ENCODE measurements around the gene GTPBP10.

The GTPBP10 gene

DNA sequence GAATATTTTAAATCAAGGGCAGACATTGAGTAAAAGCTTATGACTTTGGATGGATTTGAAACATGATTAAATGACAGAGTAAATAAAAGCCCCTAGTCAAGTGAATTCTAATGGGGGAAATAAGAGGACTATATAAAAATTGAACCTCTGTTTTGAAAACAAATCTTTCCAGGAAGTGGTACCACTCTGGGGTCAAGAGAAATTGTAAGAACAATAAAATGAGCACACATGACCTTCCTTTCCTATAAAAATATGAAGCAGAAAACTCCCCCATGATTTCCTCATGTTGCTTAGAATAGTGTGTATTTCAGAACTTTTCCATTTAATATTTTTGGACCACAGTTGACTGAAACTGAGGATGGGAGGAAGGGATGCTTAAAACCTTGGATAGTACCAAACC is 44.4 kb downstream of the GTPBP10 start:
- in situ Hi-C loops (cut with HindIII; ENCODE audit: low pct_unique_long_range_greater_than_20kb, low sequenced_read_pairs) = no loop called here
- no peak for DNase-seq (ENCODE audit: low read depth in 1 of 2, low spot score in 1 of 2)
- TF ChIP-seq JUND (IDR thresholded peaks at IDR 0.05; ENCODE audit: low read depth) = no peak

DNA sequence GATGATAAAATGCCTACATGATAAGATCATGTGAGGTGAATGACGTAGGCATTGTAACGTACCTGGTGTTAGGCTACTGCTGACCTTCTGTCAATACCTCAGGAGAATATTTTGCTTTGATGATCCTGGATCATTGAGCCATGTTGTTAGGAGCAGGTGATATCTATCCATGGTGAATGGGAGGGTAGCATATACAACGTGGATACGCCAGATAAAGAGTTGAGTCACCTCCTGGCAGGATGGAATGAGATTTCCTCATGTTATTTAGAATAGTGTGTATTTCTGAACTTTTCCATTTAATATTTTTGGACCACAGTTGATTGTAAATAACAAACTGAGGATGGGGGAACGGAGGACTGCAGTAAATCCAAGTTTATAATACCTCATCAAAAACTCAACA is 45.0 kb downstream of the GTPBP10 start:
- no peak for TF ChIP-seq JUND (IDR thresholded peaks at IDR 0.05; ENCODE audit: low read depth)

GRCh38 chr7:90396420-90396819 is 49.9 kb downstream of the GTPBP10 start:
- in situ Hi-C loops (cut with HindIII; ENCODE audit: low pct_unique_long_range_greater_than_20kb, low sequenced_read_pairs) = no loop called here
- DNase-seq (ENCODE audit: low read depth in 1 of 2, low spot score in 1 of 2) = no peak
- no peak for TF ChIP-seq JUND (IDR thresholded peaks at IDR 0.05; ENCODE audit: low read depth)

More for the DNA sequence above, 45.0 kb downstream of the GTPBP10 start:
- DNase-seq (ENCODE audit: low read depth in 1 of 2, low spot score in 1 of 2) = no peak
- in situ Hi-C loops (cut with HindIII; ENCODE audit: low pct_unique_long_range_greater_than_20kb, low sequenced_read_pairs) = no loop called here

DNA sequence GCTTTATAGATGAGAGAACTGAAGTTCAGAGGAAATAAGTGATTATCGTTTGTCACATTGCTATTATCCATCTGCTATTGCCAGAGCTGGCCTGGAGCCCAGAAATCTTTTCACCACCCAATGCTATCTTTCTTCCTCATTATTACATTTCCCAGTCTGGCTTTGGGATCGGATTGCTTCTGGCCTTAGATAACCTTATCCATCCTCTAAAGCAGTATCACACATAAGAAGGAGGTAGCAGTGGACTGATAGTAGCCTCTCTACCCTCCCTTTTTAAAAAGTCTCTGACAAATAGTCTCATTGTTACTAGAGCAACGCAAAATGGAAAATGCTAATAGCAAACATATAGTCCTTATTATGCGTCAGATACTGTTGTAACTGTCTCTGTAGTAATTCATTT is 55.5 kb downstream of the GTPBP10 start:
- no peak for DNase-seq (ENCODE audit: low read depth in 1 of 2, low spot score in 1 of 2)
- TF ChIP-seq JUND (IDR thresholded peaks at IDR 0.05; ENCODE audit: low read depth) = no peak
- in situ Hi-C loops (cut with HindIII; ENCODE audit: low pct_unique_long_range_greater_than_20kb, low sequenced_read_pairs) = no loop called here

DNA sequence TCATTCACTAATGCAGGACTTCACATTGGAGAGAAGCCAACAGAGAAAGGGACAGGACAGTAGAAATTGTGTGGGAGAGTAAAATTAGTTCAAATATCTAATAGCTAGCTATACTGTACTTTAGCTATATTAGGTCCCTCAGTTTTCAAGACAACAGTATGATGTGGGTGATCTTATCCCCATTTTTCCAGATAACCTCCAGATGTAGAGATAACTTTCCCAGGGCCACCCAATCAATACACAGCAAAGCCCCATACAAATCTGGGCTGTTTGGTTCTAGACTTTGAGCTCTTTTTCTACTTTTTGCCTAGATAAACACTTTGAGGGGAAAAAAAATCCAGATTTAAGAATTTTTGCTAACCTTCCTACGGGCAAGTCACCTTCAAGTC is 56.3 kb downstream of the GTPBP10 start:
- TF ChIP-seq JUND (IDR thresholded peaks at IDR 0.05; ENCODE audit: low read depth) = no peak
- in situ Hi-C loops (cut with HindIII; ENCODE audit: low pct_unique_long_range_greater_than_20kb, low sequenced_read_pairs) = no loop called here
- no peak for DNase-seq (ENCODE audit: low read depth in 1 of 2, low spot score in 1 of 2)

DNA sequence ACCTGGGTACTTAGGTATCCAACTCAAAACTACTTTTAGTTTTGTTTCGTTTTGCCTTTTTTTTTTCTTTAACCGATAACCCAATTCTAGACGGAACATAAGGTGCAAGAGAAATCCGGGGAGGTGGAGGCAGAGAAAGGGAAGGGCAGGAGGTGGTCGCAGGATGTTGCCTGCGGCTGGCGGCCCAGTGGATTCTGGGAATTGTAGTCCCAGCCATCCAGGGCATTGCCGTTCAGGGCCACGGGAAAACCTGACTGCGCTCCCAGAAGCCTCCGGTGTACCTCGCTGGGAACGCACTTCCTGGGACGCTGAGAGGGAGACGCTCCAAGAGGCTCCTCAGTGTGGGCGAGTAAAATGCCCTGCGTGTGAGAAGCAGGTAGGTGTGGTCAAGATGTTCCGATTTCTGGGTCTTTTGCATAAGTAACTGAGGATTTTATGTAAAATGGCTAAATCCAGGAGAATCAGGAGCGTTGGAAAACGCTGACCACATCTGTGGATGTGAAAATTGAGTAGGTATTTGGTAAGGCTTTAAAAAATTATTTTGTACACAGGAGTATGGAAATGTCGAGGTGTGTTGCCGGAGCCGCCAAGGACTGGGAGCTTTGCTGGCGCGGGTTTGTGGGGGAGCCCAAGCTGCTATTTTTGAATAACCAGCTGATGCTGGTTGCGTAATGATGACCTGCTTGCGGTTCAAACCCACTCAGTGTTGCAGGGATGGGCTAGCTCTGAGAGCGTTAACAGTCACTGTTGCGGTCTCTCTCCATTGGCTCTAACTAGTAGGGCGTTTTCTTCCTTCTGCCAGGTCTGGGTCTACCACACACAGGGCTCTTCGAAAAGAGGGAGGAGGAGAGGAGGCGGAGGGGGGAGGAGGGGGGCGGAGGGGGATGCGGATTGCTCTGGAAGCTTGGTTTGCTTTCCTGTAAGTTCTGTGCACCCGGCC is 56.9 kb downstream of the GTPBP10 start, which contains the start of gene CLDN12:
CLDN12 (plus strand) TSS at position 288 of the 940 bp plus-strand sequence. CDS start 9,216 bp downstream, outside the sequence.
- no peak for TF ChIP-seq JUND (IDR thresholded peaks at IDR 0.05; ENCODE audit: low read depth)
- in situ Hi-C loops (cut with HindIII; ENCODE audit: low pct_unique_long_range_greater_than_20kb, low sequenced_read_pairs) = no loop called here
- DNase-seq (ENCODE audit: low read depth in 1 of 2, low spot score in 1 of 2) = peak; percentile 46 to 91

DNA sequence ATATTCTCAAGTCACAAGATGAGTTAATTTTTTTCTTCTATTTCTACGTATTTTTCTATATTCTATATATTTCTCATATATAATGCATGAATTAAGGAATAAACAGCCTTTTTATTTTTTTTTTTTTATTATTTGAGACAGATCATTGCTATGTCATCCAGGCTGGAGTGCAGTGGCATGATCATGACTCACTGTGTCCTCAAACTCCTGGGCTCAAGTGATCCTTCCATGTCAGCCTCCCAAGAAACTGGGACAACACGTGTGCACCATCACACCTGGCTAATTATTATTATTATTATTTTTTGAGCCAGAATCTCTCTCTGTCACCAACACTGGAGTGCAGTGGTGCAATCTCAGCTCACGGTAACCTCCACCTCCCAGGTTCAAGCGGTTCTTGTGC is 58.3 kb downstream of the GTPBP10 start:
- DNase-seq (ENCODE audit: low read depth in 1 of 2, low spot score in 1 of 2) = no peak
- in situ Hi-C loops (cut with HindIII; ENCODE audit: low pct_unique_long_range_greater_than_20kb, low sequenced_read_pairs) = no loop called here
- no peak for TF ChIP-seq JUND (IDR thresholded peaks at IDR 0.05; ENCODE audit: low read depth)

DNA sequence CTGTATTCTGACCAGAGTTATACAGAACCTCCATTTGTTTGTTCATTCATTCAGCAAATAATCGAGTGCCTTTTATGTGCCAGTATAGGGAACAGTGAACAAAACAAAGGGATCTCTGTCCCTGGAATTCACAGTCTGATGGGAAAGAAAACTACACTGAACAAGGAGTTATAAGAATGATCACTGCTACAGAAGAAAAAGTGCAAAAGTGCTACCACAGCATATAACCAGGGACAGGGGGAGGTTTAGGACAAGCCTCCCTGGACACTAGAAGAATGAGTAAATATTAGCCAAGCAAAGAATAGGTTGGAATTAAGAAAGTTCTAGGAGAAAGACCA is 60.9 kb downstream of the GTPBP10 start:
- TF ChIP-seq JUND (IDR thresholded peaks at IDR 0.05; ENCODE audit: low read depth) = no peak
- in situ Hi-C loops (cut with HindIII; ENCODE audit: low pct_unique_long_range_greater_than_20kb, low sequenced_read_pairs) = no loop called here
- no peak for DNase-seq (ENCODE audit: low read depth in 1 of 2, low spot score in 1 of 2)

GRCh38 chr7:90408142-90408541 is 61.6 kb downstream of the GTPBP10 start:
- no peak for TF ChIP-seq JUND (IDR thresholded peaks at IDR 0.05; ENCODE audit: low read depth)
- DNase-seq (ENCODE audit: low read depth in 1 of 2, low spot score in 1 of 2) = no peak
- in situ Hi-C loops (cut with HindIII; ENCODE audit: low pct_unique_long_range_greater_than_20kb, low sequenced_read_pairs) = no loop called here

DNA sequence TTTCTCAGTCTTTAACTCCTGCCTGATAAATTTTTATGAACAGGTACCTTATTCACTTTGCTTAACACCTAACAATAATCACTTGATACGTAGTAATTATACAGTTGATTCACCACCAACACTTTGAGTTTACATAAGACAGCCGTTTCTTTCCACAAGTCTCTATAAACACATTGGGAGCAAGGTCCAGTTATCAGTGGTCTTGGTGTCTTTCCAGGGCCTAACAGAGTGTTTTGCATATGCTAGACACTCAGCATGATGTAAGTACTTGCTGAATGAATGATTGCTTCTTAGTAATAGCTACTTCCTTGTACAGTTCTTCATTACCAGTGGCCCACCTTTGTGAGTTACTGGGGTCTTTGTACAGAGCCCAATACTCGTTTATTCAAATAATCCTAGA is 63.2 kb downstream of the GTPBP10 start:
- DNase-seq (ENCODE audit: low read depth in 1 of 2, low spot score in 1 of 2) = no peak
- no peak for TF ChIP-seq JUND (IDR thresholded peaks at IDR 0.05; ENCODE audit: low read depth)
- in situ Hi-C loops (cut with HindIII; ENCODE audit: low pct_unique_long_range_greater_than_20kb, low sequenced_read_pairs) = no loop called here

DNA sequence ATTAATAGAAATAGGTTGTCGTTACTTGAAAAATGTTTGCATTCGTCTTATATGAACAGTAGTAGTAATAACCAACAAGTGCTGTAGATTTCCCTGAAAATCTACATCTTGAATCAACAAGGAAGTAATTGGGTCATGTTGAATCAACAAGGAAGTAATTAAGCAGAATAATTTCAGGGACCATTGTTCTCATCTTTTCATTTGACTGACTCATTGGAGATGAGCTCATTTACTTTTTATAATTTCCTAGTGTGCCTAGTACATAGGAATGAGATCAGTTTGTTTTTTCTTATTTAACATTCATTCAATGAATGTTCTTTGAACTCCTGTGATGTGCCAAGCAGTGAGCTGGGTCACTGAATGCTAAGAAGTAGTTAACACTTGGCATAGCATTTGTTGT is 65.0 kb downstream of the GTPBP10 start:
- peak; percentile 14; the same call in 1 of the 2 replicates for TF ChIP-seq JUND (IDR thresholded peaks at IDR 0.05; ENCODE audit: low read depth)
- DNase-seq (ENCODE audit: low read depth in 1 of 2, low spot score in 1 of 2) = peak in 1 of 2 experiments; percentile 47
- in situ Hi-C loops (cut with HindIII; ENCODE audit: low pct_unique_long_range_greater_than_20kb, low sequenced_read_pairs) = no loop called here

- in situ Hi-C loops (cut with HindIII; ENCODE audit: low pct_unique_long_range_greater_than_20kb, low sequenced_read_pairs) = no loop called here
- DNase-seq (ENCODE audit: low read depth in 1 of 2, low spot score in 1 of 2) = peak in 1 of 2 experiments; percentile 79
- TF ChIP-seq JUND (IDR thresholded peaks at IDR 0.05; ENCODE audit: low read depth) = no peak
Observed at GRCh38 chr7:90412458-90413184, 66.1 kb downstream of the GTPBP10 start.

GRCh38 chr7:90413185-90413528 is 66.6 kb downstream of the GTPBP10 start:
- in situ Hi-C loops (cut with HindIII; ENCODE audit: low pct_unique_long_range_greater_than_20kb, low sequenced_read_pairs) = no loop called here
- TF ChIP-seq JUND (IDR thresholded peaks at IDR 0.05; ENCODE audit: low read depth) = no peak
- no peak for DNase-seq (ENCODE audit: low read depth in 1 of 2, low spot score in 1 of 2)

All from T47D (cell line).